Right cardiac atrium (tissue), 5 donors: ENCODE data around the gene SEL1L3. TPM values are rescaled to one million over a fixed set of nuclear protein-coding genes. Genes with fewer than 3 reads are reported as not detected.

ENCODE experiments used
- ATAC-seq, 2 donors: fragments of 200-7000 bp; cut with Tn5 transposase; one replicate each; pipeline versions ENCODE4 v1.8.0 to v1.9.1; 2020; ENCODE audit warnings: moderate library complexity in 2 of 2, mild to moderate bottlenecking in 1 of 2
- DNase-seq, 3 donors: peaks; one replicate each; pipeline ENCODE4 v3.0.0-alpha.2; 2020
- H3K27ac ChIP-seq: one replicate; pipeline ENCODE4 v1.5.1; 2013; ENCODE audit warnings: mild to moderate bottlenecking, low read length, control low read depth, moderate library complexity
- H3K27me3 ChIP-seq: one replicate; pipeline ENCODE4 v1.6.1; 2013; ENCODE audit not compliant: control insufficient read depth, insufficient read depth
- H3K4me1 ChIP-seq: one replicate; pipeline ENCODE4 v1.6.1; 2013; ENCODE audit warnings: low read length; ENCODE audit not compliant: control insufficient read depth, insufficient read depth
- H3K4me3 ChIP-seq: one replicate; pipeline ENCODE4 v1.5.1; 2013; ENCODE audit warnings: low read length, control low read depth
- H3K9me3 ChIP-seq: one replicate; pipeline ENCODE4 v1.6.1; 2013; ENCODE audit warnings: low read length; ENCODE audit not compliant: control insufficient read depth
- WGBS: extraction: QIAGEN DNeasy Blood & Tissue Kit; methylation state at CpG from one replicate; pipeline ENCODE4 v1.1.7; 2013; 5-methylcytosine and 5-hydroxymethylcytosine counted together
- intact Hi-C, 4 donors: fragments of 100-400 bp; cut with DNase I; formaldehyde crosslinking; loops; one replicate each; pipeline versions ENCODE4 v1.11.0 to v1.14.0; 2022 to 2023
- polyA plus RNA-seq: library from polyadenylated mRNA; stranded (reverse); fragments of 200-250 nt; gene quantifications from one replicate; pipeline ENCODE4 v1.2.3, GENCODE V29; 2013
- total RNA-seq, 4 donors: library from RNA; stranded (reverse); fragmentation: NEBNext Ultra II Directional; extraction: Animal tissue kit (Norgen Biotek cat#: 25700); gene quantifications; one replicate each; pipeline ENCODE4 v1.2.1, GENCODE V29; 2021
- donor health status: healthy with polysubstance abuse.
- donor health status: DM: no; HTN: yes; CAD: no.
- donor health status: DM: no; HTN: no; CAD: no.
- donor health status: DM: no; HTN: yes; CAD: no; lungs with severe emphysema.
- donor health status: DM: yes; HTN: yes; CAD: no.

Gene SEL1L3
- total and polyA plus RNA-seq, 5 donors = 1.7 to 3.1 (median 2.7) TPM

DNA sequence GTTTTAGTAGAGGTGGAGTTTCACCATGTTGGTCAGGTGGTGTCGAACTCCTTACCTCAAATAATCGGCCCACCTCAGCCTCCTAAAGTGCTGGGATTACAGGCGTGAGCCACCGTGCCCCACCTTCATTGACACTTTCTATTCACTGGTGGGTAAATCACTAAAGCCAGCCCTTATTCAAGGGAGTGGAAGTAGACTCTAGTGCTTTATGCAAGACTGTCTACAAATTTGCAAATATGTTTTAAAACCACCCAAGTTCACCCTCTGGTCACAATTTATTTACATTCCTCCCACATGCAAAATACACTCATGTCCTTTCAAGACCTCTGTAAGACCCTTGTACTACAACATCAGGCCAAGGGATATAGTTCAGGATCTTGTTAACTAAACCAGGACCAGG is 162.1 kb downstream of the SEL1L3 start:
- Histone ChIP-seq H3K9me3 (no peaks in the 10 kb centered on the region), H3K4me1 (no peaks in the 10 kb centered on the region), H3K27me3 (no peaks in the 10 kb centered on the region), H3K27ac (no peak overlapping the region), H3K4me3 (no peak overlapping the region)
- intact Hi-C loops = no loop called here
- DNase-seq (no peak), ATAC-seq (no peak)
- 91% methylated on average over 4 of the region's 4 CpGs for WGBS

DNA sequence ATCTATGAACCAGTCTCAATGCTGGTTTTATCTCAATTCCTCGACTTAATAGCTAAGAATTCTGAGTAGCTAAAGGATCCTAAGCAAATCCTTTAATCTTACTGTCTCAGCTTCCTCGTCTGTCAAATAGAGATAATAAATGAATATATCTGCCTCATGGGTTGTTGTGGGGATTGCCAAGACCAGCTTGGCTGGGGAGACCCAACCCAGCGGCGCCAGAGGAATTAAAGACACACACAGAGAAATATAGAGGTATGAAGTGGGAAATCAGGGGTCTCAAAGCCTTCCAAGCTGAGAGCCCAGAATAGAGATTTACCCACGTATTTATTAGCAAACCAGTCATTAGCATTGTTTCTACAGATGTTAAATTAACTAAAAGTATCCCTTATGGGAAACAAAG is 165.3 kb downstream of the SEL1L3 start:
- intact Hi-C loops = no loop called here
- H3K9me3 ChIP-seq = no peaks in the 10 kb centered on the region
- no peaks in the 10 kb centered on the region for H3K27me3 ChIP-seq
- H3K4me3 ChIP-seq = no peak overlapping the region
- H3K27ac ChIP-seq = no peak overlapping the region
- H3K4me1 ChIP-seq = no peaks in the 10 kb centered on the region
- DNase-seq (no peak), ATAC-seq (no peak)
- 73% methylated on average over 5 of the region's 5 CpGs for WGBS

Other genes starting within 250 kb of the SEL1L3 start
- under 1 TPM in 2 of 4 donors, not detected in 2; 0.11 to 0.89 TPM for gene SLC34A2, start 207.1 kb downstream of the SEL1L3 start, total RNA-seq
- gene SLC34A2, start 207.1 kb downstream of the SEL1L3 start, polyA plus RNA-seq = not detected
- 10 to 100 TPM; 28.0 to 47.9 (median 34.8) TPM for gene SMIM20, start 51.2 kb upstream of the SEL1L3 start, total RNA-seq
- gene SMIM20, start 51.2 kb upstream of the SEL1L3 start, polyA plus RNA-seq = 47.7 TPM